Type B pancreatic cell (in vitro differentiated cells): ENCODE results near the gene USP24. TPM values are rescaled to one million over a fixed set of nuclear protein-coding genes. Genes with fewer than 3 reads are reported as not detected.

Experiments
- DNase-seq: peaks from one replicate; pipeline ENCODE4 v3.0.0; 2021; ENCODE audit warnings: mixed read lengths; ENCODE audit not compliant: unreplicated experiment; ENCODE audit errors: extremely low spot score
- H3K27ac Mint-ChIP-seq: 2 replicates; pipeline ENCODE4 v1.8.0; 2021; ENCODE audit warnings: mild to moderate bottlenecking, mixed read lengths
- H3K27me3 Mint-ChIP-seq: 2 replicates; pipeline ENCODE4 v1.8.0; 2021; ENCODE audit warnings: mixed read lengths
- H3K36me3 Mint-ChIP-seq: 2 replicates; pipeline ENCODE4 v1.8.0; 2021; ENCODE audit warnings: mixed read lengths
- H3K4me1 Mint-ChIP-seq: one replicate; pipeline ENCODE4 v1.8.0; 2021; ENCODE audit warnings: mixed read lengths; ENCODE audit not compliant: unreplicated experiment
- H3K4me3 Mint-ChIP-seq: 2 replicates; pipeline ENCODE4 v1.8.0; 2021; ENCODE audit warnings: mild to moderate bottlenecking, mixed read lengths
- H3K9me3 Mint-ChIP-seq: 2 replicates; pipeline ENCODE4 v1.8.0; 2021; ENCODE audit warnings: mixed read lengths
- total RNA-seq: library from RNA; stranded (reverse); gene quantifications from 2 replicates; pipeline ENCODE4 v1.2.1, GENCODE V29; 2021; ENCODE audit warnings: low replicate concordance
- TF ChIP-seq, protein P1 (sequence below): fragments of 200-600 bp; sonication (generic); conservative IDR thresholded peaks from 2 replicates; pipeline ENCODE4 v1.5.0; 2021; ENCODE audit warnings: antibody characterized with exemption, mild to moderate bottlenecking

Gene USP24
- total RNA-seq, 1 donor from 2014 or later: 44.5 TPM

DNA sequence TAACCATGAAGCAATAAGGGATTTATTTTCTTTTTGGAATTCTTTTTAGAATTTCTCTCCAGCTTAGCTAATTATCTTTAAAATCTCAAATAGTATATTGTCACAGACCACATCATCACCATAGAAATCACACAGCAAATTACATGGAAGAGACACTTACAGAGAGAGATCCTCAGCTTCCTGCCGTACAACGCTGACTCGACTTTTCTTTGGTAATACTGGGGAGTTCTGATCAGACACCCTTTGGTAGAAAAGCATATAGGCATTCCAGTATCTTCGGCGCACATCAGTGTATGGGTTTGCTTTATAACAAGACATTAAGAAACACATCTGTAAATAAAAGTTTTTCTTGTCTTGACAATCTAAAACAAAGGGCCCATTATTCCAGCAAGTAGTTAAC is 120.1 kb downstream of the USP24 start:
- Mint-ChIP-seq H3K27ac (no peak overlapping the region), H3K9me3 (no peaks in the 10 kb centered on the region), H3K4me1 (no peaks in the 10 kb centered on the region), H3K4me3 (no peak overlapping the region), H3K27me3 (no peaks in the 10 kb centered on the region), H3K36me3 (peaks cover 51% of the 10 kb centered on the region)
- TF ChIP-seq, protein P1, sequence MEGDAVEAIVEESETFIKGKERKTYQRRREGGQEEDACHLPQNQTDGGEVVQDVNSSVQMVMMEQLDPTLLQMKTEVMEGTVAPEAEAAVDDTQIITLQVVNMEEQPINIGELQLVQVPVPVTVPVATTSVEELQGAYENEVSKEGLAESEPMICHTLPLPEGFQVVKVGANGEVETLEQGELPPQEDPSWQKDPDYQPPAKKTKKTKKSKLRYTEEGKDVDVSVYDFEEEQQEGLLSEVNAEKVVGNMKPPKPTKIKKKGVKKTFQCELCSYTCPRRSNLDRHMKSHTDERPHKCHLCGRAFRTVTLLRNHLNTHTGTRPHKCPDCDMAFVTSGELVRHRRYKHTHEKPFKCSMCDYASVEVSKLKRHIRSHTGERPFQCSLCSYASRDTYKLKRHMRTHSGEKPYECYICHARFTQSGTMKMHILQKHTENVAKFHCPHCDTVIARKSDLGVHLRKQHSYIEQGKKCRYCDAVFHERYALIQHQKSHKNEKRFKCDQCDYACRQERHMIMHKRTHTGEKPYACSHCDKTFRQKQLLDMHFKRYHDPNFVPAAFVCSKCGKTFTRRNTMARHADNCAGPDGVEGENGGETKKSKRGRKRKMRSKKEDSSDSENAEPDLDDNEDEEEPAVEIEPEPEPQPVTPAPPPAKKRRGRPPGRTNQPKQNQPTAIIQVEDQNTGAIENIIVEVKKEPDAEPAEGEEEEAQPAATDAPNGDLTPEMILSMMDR: no peak
- DNase-seq: no peak

DNA sequence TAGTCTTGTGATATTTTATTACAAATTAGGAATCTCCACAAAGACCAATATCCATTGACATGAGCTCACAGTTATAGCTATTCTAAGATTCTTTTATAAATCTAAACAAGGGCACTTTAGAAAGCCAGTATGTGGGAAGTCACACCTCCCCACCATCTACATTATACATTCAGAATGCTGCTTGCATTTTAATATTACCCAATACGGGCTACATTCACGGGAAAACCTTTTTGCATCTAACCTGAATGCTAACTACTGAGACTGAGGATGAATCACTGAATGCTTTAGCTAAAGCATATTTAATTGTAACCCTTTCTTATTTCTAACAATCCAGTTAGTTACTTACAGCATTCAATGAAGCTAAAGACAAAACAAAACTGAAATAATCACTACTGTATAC is 122.7 kb downstream of the USP24 start:
- Mint-ChIP-seq H3K4me1 (no peaks in the 10 kb centered on the region), H3K9me3 (no peaks in the 10 kb centered on the region), H3K27me3 (no peaks in the 10 kb centered on the region), H3K36me3 (peaks cover 55% of the 10 kb centered on the region), H3K4me3 (no peak overlapping the region), H3K27ac (no peak overlapping the region)
- DNase-seq: no peak
- TF ChIP-seq, protein P1: no peak

GRCh38 chr1:55089683-55090082 is 125.5 kb downstream of the USP24 start:
- H3K36me3 Mint-ChIP-seq: peaks cover 44% of the 10 kb centered on the region
- no peaks in the 10 kb centered on the region for H3K27me3 Mint-ChIP-seq
- no peaks in the 10 kb centered on the region for H3K4me1 Mint-ChIP-seq
- DNase-seq: no peak
- no peaks in the 10 kb centered on the region for H3K9me3 Mint-ChIP-seq
- TF ChIP-seq, protein P1: no peak
- H3K27ac Mint-ChIP-seq: no peak overlapping the region
- H3K4me3 Mint-ChIP-seq: no peak overlapping the region

DNA sequence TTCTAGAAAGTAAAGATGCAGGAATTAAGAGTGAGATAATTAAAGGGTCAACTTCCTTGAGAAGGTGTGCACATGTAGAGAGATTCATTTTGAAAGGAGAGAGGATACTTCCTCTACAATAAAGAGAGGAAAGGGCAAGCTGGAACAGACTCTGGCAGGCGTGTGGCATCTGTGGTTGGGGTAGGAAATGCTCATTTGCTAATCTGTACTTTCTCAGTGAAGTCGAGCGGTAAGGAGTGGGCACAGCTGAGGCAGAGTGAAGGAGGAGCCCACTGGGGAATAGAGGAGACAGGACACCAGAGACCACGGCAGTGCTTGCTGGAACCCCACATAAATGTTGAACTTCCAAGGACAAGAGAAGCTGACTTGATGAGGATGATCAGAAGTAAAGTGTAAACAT is 126.8 kb downstream of the USP24 start:
- TF ChIP-seq, protein P1: no peak
- Mint-ChIP-seq H3K4me3 (no peak overlapping the region), H3K9me3 (no peaks in the 10 kb centered on the region), H3K27me3 (no peaks in the 10 kb centered on the region), H3K4me1 (no peaks in the 10 kb centered on the region), H3K27ac (no peak overlapping the region), H3K36me3 (peaks cover 45% of the 10 kb centered on the region)
- DNase-seq: no peak

DNA sequence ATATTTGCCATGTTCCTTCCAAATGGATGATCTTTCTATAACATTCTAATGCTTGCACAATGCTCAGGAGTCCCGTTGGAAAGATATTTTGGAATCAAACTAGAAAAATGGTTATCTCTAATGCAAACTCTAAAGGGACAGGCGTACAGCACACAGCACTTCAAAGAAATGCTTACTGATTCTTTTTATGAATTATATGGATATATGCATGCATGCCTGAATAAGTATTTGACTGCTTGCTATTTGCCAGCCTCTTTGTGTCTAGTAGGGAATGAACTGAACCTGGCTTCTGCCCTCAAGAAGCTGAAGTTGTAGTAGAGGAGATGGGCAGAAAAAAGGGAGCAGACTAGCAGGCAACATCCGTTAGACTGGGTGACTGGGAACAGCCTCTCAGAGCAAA is 127.7 kb downstream of the USP24 start:
- Mint-ChIP-seq H3K4me1 (no peaks in the 10 kb centered on the region), H3K4me3 (no peak overlapping the region), H3K36me3 (peaks cover 47% of the 10 kb centered on the region), H3K9me3 (no peaks in the 10 kb centered on the region), H3K27ac (no peak overlapping the region), H3K27me3 (no peaks in the 10 kb centered on the region)
- DNase-seq: no peak
- TF ChIP-seq, protein P1: no peak

- H3K4me1 Mint-ChIP-seq: no peaks in the 10 kb centered on the region
- H3K36me3 Mint-ChIP-seq: peaks cover 36% of the 10 kb centered on the region
- H3K27ac Mint-ChIP-seq: no peak overlapping the region
- DNase-seq: no peak
- no peak overlapping the region for H3K4me3 Mint-ChIP-seq
- TF ChIP-seq, protein P1: no peak
- no peaks in the 10 kb centered on the region for H3K27me3 Mint-ChIP-seq
- H3K9me3 Mint-ChIP-seq: no peaks in the 10 kb centered on the region
These were observed 130.9 kb downstream of the USP24 start for GRCh38 chr1:55084257-55084656.
